ENCODE measurements around the gene SLC25A48.
A peak's percentile ranks its signal among the peaks of the same experiment; 100 is the strongest.

DNA sequence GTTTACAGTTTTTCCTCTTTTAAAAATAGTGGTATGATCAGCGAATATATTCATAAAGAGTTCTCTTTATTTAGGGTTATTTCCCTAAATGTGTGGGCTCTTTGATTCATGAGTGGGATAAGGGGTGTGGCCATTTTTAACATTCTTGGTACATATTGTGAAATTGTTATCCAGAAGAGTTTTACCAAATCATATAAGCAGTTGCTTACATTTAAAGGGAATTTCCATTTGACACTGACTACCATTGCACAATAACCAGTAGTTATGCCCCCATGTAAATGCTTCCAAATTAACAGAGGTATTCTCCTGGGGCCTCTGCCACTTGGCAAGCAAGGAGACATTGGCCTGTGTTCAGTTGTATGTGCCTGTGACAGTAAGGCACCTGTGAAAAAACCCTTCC, 27.2 kb downstream of the SLC25A48 start:
- TF ChIP-seq POLR2A (IDR thresholded peaks at IDR 0.05; ENCODE audit: low read depth, low read length) = no peak
- TF ChIP-seq, protein P1, sequence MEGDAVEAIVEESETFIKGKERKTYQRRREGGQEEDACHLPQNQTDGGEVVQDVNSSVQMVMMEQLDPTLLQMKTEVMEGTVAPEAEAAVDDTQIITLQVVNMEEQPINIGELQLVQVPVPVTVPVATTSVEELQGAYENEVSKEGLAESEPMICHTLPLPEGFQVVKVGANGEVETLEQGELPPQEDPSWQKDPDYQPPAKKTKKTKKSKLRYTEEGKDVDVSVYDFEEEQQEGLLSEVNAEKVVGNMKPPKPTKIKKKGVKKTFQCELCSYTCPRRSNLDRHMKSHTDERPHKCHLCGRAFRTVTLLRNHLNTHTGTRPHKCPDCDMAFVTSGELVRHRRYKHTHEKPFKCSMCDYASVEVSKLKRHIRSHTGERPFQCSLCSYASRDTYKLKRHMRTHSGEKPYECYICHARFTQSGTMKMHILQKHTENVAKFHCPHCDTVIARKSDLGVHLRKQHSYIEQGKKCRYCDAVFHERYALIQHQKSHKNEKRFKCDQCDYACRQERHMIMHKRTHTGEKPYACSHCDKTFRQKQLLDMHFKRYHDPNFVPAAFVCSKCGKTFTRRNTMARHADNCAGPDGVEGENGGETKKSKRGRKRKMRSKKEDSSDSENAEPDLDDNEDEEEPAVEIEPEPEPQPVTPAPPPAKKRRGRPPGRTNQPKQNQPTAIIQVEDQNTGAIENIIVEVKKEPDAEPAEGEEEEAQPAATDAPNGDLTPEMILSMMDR (conservative IDR thresholded peaks at IDR 0.05; ENCODE audit: low read depth, low read length) = no peak
- TF ChIP-seq RFX5 (IDR thresholded peaks at IDR 0.05; ENCODE audit: low read depth, low read length) = no peak
- no peak for TF ChIP-seq MXI1 (IDR thresholded peaks at IDR 0.05; ENCODE audit: borderline replicate concordance, low read depth, low read length)
- TF ChIP-seq BHLHE40 (IDR thresholded peaks at IDR 0.05; ENCODE audit: low read depth, low read length) = no peak
- peak; percentile 65 for TF ChIP-seq CEBPB (IDR thresholded peaks at IDR 0.05; ENCODE audit: low read depth, low read length)
- no peak for TF ChIP-seq SMC3 (IDR thresholded peaks at IDR 0.05; ENCODE audit: low read depth, low read length)
- no peak for TF ChIP-seq CHD1 (IDR thresholded peaks at IDR 0.05; ENCODE audit: low read depth, low read length)
- no peak for TF ChIP-seq RAD21 (IDR thresholded peaks at IDR 0.05; ENCODE audit: low read length)
- TF ChIP-seq, protein P2, sequence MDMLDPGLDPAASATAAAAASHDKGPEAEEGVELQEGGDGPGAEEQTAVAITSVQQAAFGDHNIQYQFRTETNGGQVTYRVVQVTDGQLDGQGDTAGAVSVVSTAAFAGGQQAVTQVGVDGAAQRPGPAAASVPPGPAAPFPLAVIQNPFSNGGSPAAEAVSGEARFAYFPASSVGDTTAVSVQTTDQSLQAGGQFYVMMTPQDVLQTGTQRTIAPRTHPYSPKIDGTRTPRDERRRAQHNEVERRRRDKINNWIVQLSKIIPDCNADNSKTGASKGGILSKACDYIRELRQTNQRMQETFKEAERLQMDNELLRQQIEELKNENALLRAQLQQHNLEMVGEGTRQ (IDR thresholded peaks at IDR 0.05; ENCODE audit: low read depth, low read length) = no peak
- no peak for TF ChIP-seq MAFK (IDR thresholded peaks at IDR 0.05; ENCODE audit: low read depth, low read length)
- no peak for TF ChIP-seq MAZ (IDR thresholded peaks at IDR 0.05; ENCODE audit: borderline replicate concordance, low read depth, low read length)
